Right atrium auricular region (tissue), 2 donors: Measurements from ENCODE around the gene DMWD. TPM values are rescaled to one million over a fixed set of nuclear protein-coding genes. Genes with fewer than 3 reads are reported as not detected.

Experiments used
- DNase-seq: peaks from one replicate; pipeline ENCODE4 v3.0.0-alpha.2; 2019; ENCODE audit warnings: low spot score
- H3K27ac ChIP-seq, 2 donors: fragments of 200-600 bp; sonication (generic); 1 replicate in 1 of 2; 2 replicates in 1 of 2; pipeline ENCODE4 v1.5.1; 2016 to 2019
- H3K27me3 ChIP-seq, 2 donors: fragments of 200-600 bp; sonication (generic); one replicate each; pipeline versions ENCODE4 v1.5.1 to v1.6.0; 2017 to 2019
- H3K36me3 ChIP-seq: fragments of 200-600 bp; sonication (generic); one replicate; pipeline ENCODE4 v1.5.1; 2016
- H3K4me1 ChIP-seq, 2 donors: fragments of 200-600 bp; sonication (generic); one replicate each; pipeline versions ENCODE4 v1.5.1 to v1.6.0; 2017 to 2019
- H3K4me3 ChIP-seq, 2 donors: fragments of 200-600 bp; sonication (generic); 1 replicate in 1 of 2; 2 replicates in 1 of 2; pipeline ENCODE4 v1.5.1; 2017 to 2019; ENCODE audit warnings: mild to moderate bottlenecking in 1 of 2, moderate library complexity in 1 of 2
- H3K9me3 ChIP-seq, 2 donors: fragments of 200-600 bp; sonication (generic); one replicate each; pipeline ENCODE4 v1.5.1; 2019
- CTCF ChIP-seq, 2 donors: fragments of 200-600 bp; sonication (generic); IDR thresholded peaks; one replicate each; pipeline ENCODE4 v1.5.1; 2019; ENCODE audit warnings: antibody characterized with exemption in 2 of 2
- total RNA-seq, 2 donors: library from RNA; depleted of rRNA; stranded (reverse); fragments of >200 nt; gene quantifications; one replicate each; pipeline ENCODE4 v1.1.0, GENCODE V29; 2016

DMWD gene
- total RNA-seq, 2 donors from 2014 or later = 41.5 to 55.9 TPM

GRCh38 chr19:45824041-45824471 is 31.4 kb upstream of the DMWD start:
- DNase-seq = no peak
- H3K4me3 ChIP-seq = no peak overlapping the region
- H3K27ac ChIP-seq = no peak overlapping the region
- H3K4me1 ChIP-seq = no peaks in the 10 kb centered on the region
- TF ChIP-seq CTCF (IDR thresholded peaks at IDR 0.05) = no peak
- H3K36me3 ChIP-seq = peaks cover 88% of the 10 kb centered on the region
- H3K9me3 ChIP-seq = no peaks in the 10 kb centered on the region
- H3K27me3 ChIP-seq = no peaks in the 10 kb centered on the region

DNA sequence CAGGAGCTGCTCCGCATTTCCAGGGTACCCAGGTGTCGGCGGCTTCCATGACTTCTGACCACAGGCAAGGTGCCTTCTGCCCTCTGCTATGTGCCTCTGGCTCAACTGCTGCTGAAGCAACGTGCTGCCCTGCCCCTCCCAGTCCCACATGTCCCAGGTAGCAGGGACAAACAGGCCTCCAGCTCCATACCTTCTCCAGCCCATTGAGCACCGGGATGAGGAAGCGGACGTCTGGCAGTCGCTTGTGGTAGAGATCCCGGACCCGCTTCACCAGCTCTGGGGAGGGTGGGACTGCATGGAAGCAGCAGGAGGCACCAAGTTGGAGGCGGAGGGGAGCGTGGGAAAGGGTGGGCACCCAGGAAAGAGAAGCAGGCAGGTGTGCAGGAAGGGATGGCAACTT is 30.5 kb upstream of the DMWD start:
- no peak for DNase-seq
- Histone ChIP-seq H3K27me3 (no peaks in the 10 kb centered on the region), H3K36me3 (peaks cover 80% of the 10 kb centered on the region), H3K4me1 (no peaks in the 10 kb centered on the region), H3K27ac (no peak overlapping the region), H3K9me3 (no peaks in the 10 kb centered on the region), H3K4me3 (no peak overlapping the region)
- TF ChIP-seq CTCF (IDR thresholded peaks at IDR 0.05) = no peak

GRCh38 chr19:45822716-45823115 is 30.1 kb upstream of the DMWD start:
- Histone ChIP-seq H3K36me3 (peaks cover 75% of the 10 kb centered on the region), H3K9me3 (no peaks in the 10 kb centered on the region), H3K27me3 (no peaks in the 10 kb centered on the region), H3K4me1 (no peaks in the 10 kb centered on the region), H3K27ac (no peak overlapping the region), H3K4me3 (no peak overlapping the region)
- no peak for TF ChIP-seq CTCF (IDR thresholded peaks at IDR 0.05)
- no peak for DNase-seq

DNA sequence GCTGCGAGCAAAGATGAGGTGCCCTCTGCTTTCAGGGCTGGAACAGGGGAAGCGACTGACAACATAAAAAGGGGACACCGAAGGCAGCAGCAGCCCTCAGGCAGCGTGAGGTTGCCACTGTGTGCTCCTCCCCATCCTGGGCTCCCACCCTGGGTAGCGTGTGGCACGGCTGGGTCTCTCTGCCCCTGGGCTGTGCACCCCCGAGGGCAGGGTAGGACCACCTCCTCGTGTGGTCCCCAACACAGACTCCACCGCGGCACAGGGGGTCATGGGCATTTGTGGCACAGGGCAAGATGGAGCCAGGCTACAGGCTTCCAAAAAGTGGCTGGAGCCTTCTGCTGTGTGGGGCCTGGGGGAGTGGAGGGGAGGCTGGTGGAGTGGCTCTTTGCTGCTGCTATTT is 28.9 kb upstream of the DMWD start:
- Histone ChIP-seq H3K27me3 (no peaks in the 10 kb centered on the region), H3K36me3 (peaks cover 63% of the 10 kb centered on the region), H3K9me3 (no peaks in the 10 kb centered on the region), H3K4me1 (peaks cover 0 to 5% of the 10 kb centered on the region in 2 donors), H3K4me3 (no peak overlapping the region), H3K27ac (no peak overlapping the region)
- no peak for TF ChIP-seq CTCF (IDR thresholded peaks at IDR 0.05)
- no peak for DNase-seq

DNA sequence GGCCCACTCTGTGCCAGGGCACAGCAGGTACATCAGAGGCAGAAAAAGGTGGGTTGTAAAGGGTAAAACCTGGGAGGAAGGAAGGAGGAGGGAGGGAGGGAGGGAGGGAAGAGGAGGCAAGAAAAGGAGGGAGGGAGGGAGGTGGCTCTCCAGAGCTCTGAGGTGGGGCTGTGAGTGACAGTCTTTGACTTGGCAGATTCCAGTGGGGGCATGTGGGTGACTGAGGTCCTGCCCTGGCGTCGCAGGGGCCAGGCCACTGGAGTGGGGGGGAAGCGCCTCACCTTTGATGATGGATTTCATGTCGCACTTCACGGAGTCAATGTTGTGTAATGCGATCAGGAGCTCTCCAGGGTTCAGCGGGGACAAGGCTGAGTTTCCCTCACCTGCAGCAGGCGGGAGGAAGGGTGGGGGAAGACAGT is 28.5 kb upstream of the DMWD start:
- DNase-seq = no peak
- H3K27me3 ChIP-seq = no peaks in the 10 kb centered on the region
- TF ChIP-seq CTCF (IDR thresholded peaks at IDR 0.05) = no peak
- H3K27ac ChIP-seq = no peak overlapping the region
- H3K4me1 ChIP-seq = peaks cover 0 to 9% of the 10 kb centered on the region in 2 donors
- H3K4me3 ChIP-seq = no peak overlapping the region
- no peaks in the 10 kb centered on the region for H3K9me3 ChIP-seq
- peaks cover 59% of the 10 kb centered on the region for H3K36me3 ChIP-seq

GRCh38 chr19:45820413-45821102 is 27.9 kb upstream of the DMWD start:
- H3K4me1 ChIP-seq = peaks cover 0 to 15% of the 10 kb centered on the region in 2 donors
- H3K4me3 ChIP-seq = no peak overlapping the region
- DNase-seq = no peak
- H3K27ac ChIP-seq = no peak overlapping the region
- H3K36me3 ChIP-seq = peaks cover 53% of the 10 kb centered on the region
- H3K9me3 ChIP-seq = no peaks in the 10 kb centered on the region
- no peak for TF ChIP-seq CTCF (IDR thresholded peaks at IDR 0.05)
- no peaks in the 10 kb centered on the region for H3K27me3 ChIP-seq
